Stomach smooth muscle (tissue), 2 donors: Measurements from ENCODE around the gene NLRP8.
"Not testable (repeated sequence)": the region's sequence is repeated elsewhere in the genome, so short reads cannot be mapped to it uniquely, and the experiment has no call there.

Source experiments
- H3K27ac ChIP-seq: one replicate; pipeline ENCODE4 v1.7.0; 2013; ENCODE audit warnings: mild to moderate bottlenecking, low read length, inconsistent platforms
- H3K27me3 ChIP-seq, 2 donors: one replicate each; pipeline ENCODE4 v1.7.0; 2013; ENCODE audit warnings: low read length in 2 of 2; ENCODE audit not compliant: insufficient read depth in 2 of 2, control insufficient read depth in 1 of 2
- H3K36me3 ChIP-seq, 2 donors: one replicate each; pipeline ENCODE4 v1.7.0; 2013; ENCODE audit warnings: low read length in 2 of 2; ENCODE audit not compliant: control insufficient read depth in 2 of 2, insufficient read depth in 2 of 2
- H3K4me1 ChIP-seq: one replicate; pipeline ENCODE4 v1.7.0; 2013; ENCODE audit warnings: low read length; ENCODE audit not compliant: control insufficient read depth, insufficient read depth
- H3K4me3 ChIP-seq, 2 donors: one replicate each; pipeline ENCODE4 v1.7.0; 2013; ENCODE audit warnings: low read length in 2 of 2
- H3K9ac ChIP-seq, 2 donors: one replicate each; pipeline ENCODE4 v1.7.0; 2013; ENCODE audit warnings: low read length in 2 of 2, mild to moderate bottlenecking in 1 of 2
- H3K9me3 ChIP-seq, 2 donors: one replicate each; pipeline ENCODE4 v1.7.0; 2013; ENCODE audit warnings: low read length in 2 of 2; ENCODE audit not compliant: control insufficient read depth in 2 of 2
- donor health status: healthy.
- donor health status: Pancreatic carcinoma.

The NLRP8 gene

DNA sequence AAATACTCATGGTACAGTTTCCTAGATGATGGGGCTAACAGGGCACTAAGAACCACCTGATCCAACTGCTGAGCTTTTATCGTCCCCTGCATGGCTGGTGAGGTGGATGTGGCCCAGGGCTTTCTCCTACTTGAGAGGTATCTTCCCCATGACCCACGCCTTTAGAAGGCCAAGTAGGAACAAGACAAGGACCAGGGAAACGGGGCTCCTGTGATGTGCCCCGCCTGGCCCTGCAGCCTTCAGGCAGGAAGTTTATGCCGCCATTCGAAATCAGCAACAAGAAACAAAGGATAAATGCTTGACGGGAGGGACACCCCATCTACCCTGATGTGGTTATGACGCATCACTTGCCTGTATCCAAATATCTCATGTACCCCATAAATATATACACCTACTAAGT, 19.6 kb upstream of the NLRP8 start:
- Histone ChIP-seq H3K9me3 (no peaks in the 10 kb centered on the region), H3K36me3 (no peaks in the 10 kb centered on the region), H3K4me3 (no peak overlapping the region), H3K27me3 (peaks cover 0 to 5% of the 10 kb centered on the region in 2 donors), H3K4me1 (no peaks in the 10 kb centered on the region), H3K27ac (no peak overlapping the region), H3K9ac (no peak overlapping the region)

DNA sequence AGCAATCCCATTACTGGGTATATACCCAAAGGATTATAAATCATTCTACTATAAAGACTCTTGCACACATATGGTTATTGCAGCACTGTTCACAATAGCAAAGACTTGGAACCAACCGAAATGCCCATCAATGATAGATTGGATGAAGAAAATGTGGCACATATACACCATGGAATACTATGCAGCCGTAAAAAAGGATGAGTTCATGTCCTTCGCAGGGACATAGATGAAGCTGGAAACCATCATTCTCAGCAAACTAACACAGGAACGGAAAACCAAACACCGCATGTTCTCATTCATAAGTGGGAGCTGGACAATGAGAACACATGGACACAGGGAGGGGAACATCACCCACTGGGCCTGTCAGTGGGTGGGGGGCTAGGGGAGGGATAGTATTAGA, 18.4 kb upstream of the NLRP8 start:
- not testable (repeated sequence) for H3K36me3 ChIP-seq, H3K9me3 ChIP-seq, H3K27ac ChIP-seq, H3K4me3 ChIP-seq, H3K27me3 ChIP-seq, H3K9ac ChIP-seq, H3K4me1 ChIP-seq

DNA sequence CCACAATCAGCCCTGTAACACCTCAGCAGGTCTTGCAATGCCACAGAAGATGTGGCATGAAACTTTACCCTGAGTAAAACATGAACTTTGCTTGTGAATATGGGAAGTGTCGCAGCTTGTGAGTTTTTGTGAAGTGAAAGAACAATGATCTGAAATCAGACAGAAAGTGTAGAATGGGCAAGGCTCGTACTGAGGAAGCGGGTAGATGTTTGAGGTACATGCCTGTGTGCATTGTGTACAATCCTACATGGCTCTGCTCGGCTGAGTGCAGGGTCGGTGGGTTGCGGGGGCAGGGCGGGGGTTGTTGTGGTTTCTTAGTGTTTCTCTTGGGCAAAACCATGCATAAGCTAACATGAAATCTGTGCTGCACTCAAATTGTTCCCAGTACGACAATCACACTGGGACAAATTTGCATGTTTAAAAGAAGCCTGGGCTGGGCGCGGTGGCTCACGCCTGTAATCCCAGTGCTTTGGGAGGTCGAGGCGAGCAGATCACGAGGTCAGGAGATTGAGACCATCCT, 16.6 kb upstream of the NLRP8 start:
- H3K4me3 ChIP-seq: no peak overlapping the region
- H3K27me3 ChIP-seq: no peaks in the 10 kb centered on the region
- H3K9me3 ChIP-seq: no peaks in the 10 kb centered on the region
- H3K4me1 ChIP-seq: no peaks in the 10 kb centered on the region
- no peaks in the 10 kb centered on the region for H3K36me3 ChIP-seq
- H3K9ac ChIP-seq: no peak overlapping the region
- no peak overlapping the region for H3K27ac ChIP-seq

DNA sequence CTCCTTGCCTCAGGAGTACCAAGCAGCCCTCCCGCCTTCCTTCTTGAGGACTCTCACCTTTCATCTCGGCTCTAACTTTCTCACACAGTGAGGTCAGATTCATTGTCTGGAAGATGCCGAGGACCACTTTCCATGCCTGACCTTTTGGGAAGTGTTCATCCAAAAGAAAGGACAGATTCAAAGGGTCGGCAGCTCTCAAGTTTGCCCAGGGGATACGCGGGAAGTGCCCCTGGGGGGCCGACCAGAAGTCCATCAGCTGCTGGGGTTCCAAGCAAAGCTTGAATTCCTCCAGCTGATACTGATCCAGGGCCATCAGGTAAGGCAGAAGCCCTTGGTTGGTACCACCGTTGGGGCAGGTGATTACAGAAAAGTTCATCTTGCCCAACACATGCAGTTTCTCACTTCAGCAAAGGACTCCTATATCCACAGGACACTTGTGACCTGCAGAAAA, 15.7 kb upstream of the NLRP8 start, which contains the start of gene NLRP13:
Gene NLRP13 (minus strand): TSS at position 401 of the 451 bp plus-strand sequence. CDS start 25 bp downstream, at position 376.
- no peaks in the 10 kb centered on the region for H3K9me3 ChIP-seq
- H3K27ac ChIP-seq: no peak within 1 kb of the TSS
- no peaks in the 10 kb centered on the region for H3K36me3 ChIP-seq
- H3K4me3 ChIP-seq: no peak within 1 kb of the TSS
- no peak within 1 kb of the TSS for H3K9ac ChIP-seq
- H3K4me1 ChIP-seq: no peaks in the 10 kb centered on the region
- H3K27me3 ChIP-seq: no peaks in the 10 kb centered on the region

DNA sequence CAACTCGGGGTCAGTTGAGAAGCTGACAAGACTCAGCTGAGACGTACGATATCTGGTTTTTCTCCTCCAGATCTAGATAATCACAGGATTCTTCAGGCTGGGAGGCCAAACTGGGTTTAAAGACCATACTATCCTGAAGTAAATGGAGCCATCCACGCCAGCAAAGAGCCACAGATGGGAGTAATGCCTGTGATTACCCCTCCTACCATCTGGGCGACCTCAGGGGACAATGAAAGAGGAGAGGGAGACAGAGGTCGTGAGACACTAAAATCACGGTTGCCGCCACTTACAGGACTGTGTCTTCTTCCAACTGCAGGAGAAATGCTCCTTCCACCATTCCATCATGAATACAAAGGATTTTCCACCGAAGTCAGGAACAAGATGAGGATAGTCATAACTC, 12.4 kb upstream of the NLRP8 start:
- Histone ChIP-seq H3K4me3 (no peak overlapping the region), H3K9ac (no peak overlapping the region), H3K4me1 (no peaks in the 10 kb centered on the region)

DNA sequence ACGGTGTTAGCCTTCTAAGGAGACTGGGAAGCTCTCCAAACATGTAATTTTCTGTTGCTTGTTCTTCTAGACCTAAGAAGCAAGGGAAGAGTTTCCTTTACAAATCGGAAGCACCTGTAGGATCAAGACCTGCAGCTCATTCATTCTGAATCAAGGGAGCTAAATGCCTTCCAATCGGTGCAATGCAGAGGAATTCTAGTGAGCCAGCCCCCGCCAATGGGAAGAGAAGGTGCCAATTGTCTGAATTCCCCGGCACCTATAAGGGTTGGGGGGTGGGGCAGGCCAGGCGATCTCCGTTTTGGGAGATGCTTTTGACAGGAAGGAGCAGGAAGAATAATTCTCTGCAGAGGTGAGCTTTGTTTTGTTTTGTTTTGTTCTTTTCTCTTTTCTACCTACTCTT, 8.4 kb upstream of the NLRP8 start:
- Histone ChIP-seq H3K9ac (no peak overlapping the region), H3K36me3 (no peaks in the 10 kb centered on the region), H3K4me3 (no peak overlapping the region), H3K4me1 (no peaks in the 10 kb centered on the region), H3K27me3 (no peaks in the 10 kb centered on the region), H3K27ac (no peak overlapping the region), H3K9me3 (no peaks in the 10 kb centered on the region)

More for the DNA sequence above, 12.4 kb upstream of the NLRP8 start:
- Histone ChIP-seq H3K36me3 (no peaks in the 10 kb centered on the region), H3K27ac (no peak overlapping the region), H3K27me3 (no peaks in the 10 kb centered on the region), H3K9me3 (no peaks in the 10 kb centered on the region)

DNA sequence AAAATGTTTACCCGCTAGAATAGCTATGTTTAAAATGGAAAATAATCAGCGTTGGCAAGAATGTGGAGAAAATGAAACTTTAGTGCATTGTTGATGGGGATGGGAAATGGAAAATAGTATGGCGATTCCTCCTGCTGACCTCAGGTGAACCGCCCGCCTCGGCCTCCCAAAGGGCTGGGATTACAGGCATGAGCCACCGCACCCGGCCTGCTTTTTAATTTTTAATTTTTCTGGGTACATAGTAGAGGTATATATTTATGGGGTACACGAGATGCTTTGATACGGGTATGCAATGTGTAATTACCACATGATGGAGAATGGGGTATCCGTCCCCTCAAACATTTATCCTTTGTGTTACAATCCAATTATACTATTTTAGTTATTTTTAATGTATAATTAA, 7.3 kb upstream of the NLRP8 start:
- Histone ChIP-seq H3K9me3 (no peaks in the 10 kb centered on the region), H3K36me3 (no peaks in the 10 kb centered on the region), H3K4me1 (no peaks in the 10 kb centered on the region), H3K4me3 (no peak overlapping the region), H3K27ac (no peak overlapping the region), H3K9ac (no peak overlapping the region), H3K27me3 (no peaks in the 10 kb centered on the region)

DNA sequence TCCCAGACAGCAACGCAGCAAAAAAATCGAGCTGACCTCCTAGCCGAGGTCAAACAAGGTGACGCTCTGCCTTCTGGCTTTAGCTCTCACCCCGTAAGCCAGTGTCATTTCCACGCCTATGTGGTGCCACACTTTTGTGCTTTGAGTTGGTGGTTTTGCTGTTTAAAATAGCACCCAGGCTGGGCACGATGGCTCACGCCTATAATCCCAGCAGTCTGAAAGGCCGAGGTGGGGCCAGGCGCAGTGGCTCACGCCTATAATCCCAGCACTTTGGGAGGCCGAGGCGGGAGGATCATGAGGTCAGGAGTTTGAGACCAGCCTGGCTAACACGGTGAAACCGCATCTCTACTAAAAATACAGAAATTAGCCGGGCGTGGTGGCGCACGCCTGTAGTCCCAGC, 2.9 kb downstream of the NLRP8 start:
- H3K27me3 ChIP-seq, H3K4me3 ChIP-seq, H3K27ac ChIP-seq, H3K9ac ChIP-seq, H3K4me1 ChIP-seq, H3K36me3 ChIP-seq: not testable (repeated sequence)
- peaks cover 2 to 13% of the 10 kb centered on the region in 2 donors for H3K9me3 ChIP-seq

DNA sequence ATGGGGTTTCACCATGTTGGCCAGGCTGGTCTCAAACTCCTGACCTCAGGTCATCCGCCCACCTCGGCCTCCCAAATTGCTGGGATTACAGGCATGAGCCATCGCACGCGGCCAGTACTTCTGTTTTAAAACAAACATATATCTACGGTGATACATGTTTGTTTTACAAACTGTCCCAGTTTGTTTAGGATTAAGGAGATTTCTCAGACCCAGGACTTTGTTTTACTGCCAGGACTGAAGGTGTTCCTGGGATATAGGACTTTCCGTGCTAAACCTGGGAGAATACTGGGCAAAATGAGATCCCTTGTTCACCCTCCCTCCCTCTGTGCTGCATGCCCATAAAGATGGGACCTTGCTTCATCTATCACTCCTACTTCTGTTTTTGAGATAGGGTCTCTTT, 8.8 kb downstream of the NLRP8 start:
- Histone ChIP-seq H3K9me3 (no peaks in the 10 kb centered on the region), H3K27ac (no peak overlapping the region), H3K4me1 (no peaks in the 10 kb centered on the region), H3K4me3 (no peak overlapping the region), H3K27me3 (no peaks in the 10 kb centered on the region), H3K9ac (no peak overlapping the region), H3K36me3 (no peaks in the 10 kb centered on the region)

DNA sequence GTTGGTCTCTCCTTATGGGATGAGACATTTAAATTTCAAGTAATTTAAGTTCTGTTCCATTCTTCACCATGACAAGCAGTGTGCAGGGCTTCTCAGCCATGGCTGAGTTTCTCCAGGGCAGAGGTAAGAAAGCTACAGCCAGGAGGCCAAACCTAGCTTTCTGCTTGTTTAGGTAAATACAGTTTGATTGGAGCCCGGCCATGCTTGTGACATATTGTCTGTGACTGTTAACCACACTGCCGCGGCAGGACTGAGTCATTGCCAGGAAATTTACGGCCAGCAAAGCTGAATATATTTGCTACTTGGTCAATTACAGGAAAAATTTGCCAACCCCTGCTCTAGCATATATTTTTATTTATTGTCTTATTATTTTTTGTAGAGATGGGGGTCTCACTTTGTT, 10.7 kb downstream of the NLRP8 start:
- Histone ChIP-seq H3K9ac (no peak overlapping the region), H3K9me3 (no peaks in the 10 kb centered on the region), H3K27ac (no peak overlapping the region), H3K36me3 (no peaks in the 10 kb centered on the region), H3K4me3 (no peak overlapping the region), H3K27me3 (no peaks in the 10 kb centered on the region), H3K4me1 (no peaks in the 10 kb centered on the region)

DNA sequence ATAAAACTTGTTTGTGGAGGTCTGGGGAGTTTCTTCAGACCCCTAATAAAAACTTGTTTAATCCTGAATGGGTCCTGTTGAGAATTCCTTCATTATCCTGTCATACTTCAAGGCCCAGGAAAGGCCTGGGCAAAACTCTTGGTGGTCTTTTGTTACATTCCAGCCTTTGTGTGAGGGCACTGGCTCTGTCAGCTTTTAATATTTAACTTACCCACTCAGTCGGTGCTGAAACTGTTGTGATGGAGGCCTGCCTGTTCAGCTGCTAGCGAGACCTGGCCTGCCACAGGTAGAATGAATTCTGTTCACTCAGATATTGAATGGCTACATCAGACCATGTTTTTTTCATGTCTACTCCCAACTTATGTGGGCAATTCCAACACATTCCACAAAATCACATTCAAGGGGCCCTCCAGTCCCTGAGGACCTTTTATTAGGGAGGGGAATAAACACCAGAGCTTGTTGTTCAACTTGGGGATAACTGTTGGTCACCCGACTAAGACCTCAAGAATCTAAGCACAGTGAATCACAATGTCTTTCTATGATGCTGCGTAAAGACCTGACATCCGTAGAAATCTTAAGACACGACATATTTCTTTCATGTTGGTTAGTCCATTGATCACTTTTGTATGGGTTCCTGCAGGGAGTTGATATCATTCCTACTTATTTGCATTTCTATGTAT, 12.5 kb downstream of the NLRP8 start:
- Histone ChIP-seq H3K4me3 (no peak overlapping the region), H3K27me3 (no peaks in the 10 kb centered on the region)

More for the DNA sequence above, 12.5 kb downstream of the NLRP8 start:
- H3K36me3 ChIP-seq: no peaks in the 10 kb centered on the region
- no peaks in the 10 kb centered on the region for H3K4me1 ChIP-seq
- no peak overlapping the region for H3K27ac ChIP-seq
- no peak overlapping the region for H3K9ac ChIP-seq
- H3K9me3 ChIP-seq: no peaks in the 10 kb centered on the region
